GM21529 (cell line): Measurements from ENCODE around the gene ZBED4.
A peak's percentile ranks its signal among the peaks of the same experiment; 100 is the strongest.
"Not testable (repeated sequence)": the region's sequence is repeated elsewhere in the genome, so short reads cannot be mapped to it uniquely, and the experiment has no call there.

Source experiments
- ATAC-seq: cut with Tn5 transposase; IDR thresholded peaks from one replicate; pipeline ENCODE4 v1.9.1; 2021; ENCODE audit not compliant: unreplicated experiment

Gene ZBED4, protein sequence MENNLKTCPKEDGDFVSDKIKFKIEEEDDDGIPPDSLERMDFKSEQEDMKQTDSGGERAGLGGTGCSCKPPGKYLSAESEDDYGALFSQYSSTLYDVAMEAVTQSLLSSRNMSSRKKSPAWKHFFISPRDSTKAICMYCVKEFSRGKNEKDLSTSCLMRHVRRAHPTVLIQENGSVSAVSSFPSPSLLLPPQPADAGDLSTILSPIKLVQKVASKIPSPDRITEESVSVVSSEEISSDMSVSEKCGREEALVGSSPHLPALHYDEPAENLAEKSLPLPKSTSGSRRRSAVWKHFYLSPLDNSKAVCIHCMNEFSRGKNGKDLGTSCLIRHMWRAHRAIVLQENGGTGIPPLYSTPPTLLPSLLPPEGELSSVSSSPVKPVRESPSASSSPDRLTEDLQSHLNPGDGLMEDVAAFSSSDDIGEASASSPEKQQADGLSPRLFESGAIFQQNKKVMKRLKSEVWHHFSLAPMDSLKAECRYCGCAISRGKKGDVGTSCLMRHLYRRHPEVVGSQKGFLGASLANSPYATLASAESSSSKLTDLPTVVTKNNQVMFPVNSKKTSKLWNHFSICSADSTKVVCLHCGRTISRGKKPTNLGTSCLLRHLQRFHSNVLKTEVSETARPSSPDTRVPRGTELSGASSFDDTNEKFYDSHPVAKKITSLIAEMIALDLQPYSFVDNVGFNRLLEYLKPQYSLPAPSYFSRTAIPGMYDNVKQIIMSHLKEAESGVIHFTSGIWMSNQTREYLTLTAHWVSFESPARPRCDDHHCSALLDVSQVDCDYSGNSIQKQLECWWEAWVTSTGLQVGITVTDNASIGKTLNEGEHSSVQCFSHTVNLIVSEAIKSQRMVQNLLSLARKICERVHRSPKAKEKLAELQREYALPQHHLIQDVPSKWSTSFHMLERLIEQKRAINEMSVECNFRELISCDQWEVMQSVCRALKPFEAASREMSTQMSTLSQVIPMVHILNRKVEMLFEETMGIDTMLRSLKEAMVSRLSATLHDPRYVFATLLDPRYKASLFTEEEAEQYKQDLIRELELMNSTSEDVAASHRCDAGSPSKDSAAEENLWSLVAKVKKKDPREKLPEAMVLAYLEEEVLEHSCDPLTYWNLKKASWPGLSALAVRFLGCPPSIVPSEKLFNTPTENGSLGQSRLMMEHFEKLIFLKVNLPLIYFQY

DNA sequence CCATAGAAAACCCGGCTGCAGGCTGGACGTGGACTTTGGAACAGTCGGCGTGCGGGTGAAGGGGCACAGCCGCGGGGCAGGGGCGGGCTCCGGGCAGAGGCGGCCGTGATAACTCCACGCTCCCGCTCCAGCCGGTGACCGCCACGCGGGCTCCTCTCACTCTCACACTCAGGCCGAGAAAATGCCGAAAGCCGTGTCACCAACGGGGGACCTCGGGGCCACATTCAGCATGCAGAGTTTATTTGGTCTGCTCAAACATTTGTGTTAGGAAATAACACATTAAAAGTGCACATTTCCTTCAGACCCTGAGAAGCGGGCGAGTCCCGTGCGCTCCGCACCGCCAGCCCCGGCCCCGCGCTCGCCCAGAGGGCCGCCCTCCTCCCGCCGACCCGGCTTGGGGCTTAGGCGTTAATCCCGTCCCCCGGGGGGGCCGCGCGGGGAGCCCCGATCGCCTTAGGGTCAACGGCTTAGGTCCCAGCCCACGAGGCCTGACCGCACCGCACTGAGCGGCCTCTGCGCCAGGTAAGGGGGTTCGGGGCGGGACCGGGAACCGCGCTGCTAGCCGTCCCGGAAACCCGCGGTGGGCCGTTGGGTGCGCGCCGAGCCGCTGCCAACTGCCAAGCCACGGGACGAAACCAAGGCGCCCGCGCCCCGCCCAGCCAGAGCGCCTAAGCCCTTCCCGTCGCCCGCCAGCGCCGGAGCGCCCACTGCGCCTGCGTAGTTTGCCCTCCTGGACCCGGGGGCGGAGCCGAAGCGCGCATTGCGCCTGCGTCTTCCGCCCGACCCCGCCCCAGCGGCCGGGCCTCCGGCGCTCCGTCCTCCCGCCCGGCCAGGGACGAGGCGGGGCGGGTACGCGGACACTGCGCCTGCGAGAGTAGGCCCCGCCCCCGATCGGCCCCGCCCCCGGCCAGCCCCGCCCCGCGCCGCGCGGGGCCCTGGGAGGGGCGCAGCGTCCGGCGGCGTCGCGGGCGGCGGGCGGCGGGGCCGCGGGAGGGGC lies at the start of gene ZBED4:
TSS of gene ZBED4 (plus strand) at position 947 of the 997 bp plus-strand sequence. CDS start 29,819 bp downstream, outside the sequence.
- ATAC-seq, result peak; percentile 66

DNA sequence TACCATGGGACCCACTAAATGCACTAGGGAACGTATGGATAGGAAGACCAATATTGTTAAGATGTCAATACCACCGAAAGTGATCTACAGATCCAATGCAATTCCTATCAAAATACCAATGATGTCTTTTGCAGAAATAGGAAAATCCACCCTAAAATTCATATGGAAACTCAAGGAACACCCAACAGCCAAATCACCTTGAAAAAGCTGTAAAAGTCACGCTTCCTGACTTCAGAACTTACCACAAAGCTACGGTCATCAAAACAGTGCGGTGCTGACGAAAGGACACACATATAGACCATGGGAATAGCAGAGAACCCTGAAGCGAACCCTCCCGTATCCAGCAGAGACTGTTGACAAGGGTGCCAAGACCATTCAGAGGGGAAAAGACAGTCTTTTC lies 46.5 kb upstream of the ZBED4 start:
- ATAC-seq, result no peak

DNA sequence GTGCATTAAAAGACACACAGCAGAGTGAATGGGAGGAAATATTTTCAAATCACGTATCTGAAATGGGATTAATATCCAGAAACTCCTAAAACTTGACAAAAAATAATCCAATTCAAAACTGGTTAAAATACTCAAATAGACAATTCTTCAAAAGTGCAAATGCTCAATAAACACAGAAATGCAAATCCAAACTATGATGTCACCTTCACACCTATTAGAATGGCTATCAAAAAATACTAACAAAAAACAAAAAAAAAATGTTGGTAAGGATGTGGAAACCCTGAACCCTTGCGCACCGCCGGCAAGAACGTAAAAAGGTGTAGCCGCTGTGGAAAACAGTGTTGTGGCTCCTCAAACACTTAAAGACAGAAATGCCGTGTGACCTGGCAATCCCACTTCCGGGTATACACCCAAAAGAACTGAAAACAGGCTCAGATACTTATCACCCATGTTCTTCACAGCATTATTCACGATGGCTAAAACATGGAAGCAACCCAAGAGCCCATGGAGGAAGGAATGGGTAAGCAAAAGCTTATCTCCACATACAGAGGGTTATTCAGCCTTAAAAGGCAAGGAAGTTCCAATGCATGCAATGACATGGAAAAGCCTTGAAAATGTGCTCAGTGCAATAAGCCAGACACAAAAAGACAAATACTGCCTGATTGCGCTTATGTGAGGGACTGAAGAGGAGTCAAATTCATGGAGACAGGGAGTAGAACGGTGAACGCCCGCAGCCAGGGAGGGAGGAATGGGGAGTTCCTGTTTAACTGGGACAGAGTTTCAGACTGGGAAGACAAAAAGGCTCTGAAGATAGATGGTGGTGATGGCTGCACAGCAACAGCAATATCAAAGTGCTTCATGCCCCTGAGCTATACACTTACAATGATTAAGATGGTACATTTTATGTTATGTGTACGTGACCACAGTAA lies 45.6 kb upstream of the ZBED4 start:
- no peak for ATAC-seq

DNA sequence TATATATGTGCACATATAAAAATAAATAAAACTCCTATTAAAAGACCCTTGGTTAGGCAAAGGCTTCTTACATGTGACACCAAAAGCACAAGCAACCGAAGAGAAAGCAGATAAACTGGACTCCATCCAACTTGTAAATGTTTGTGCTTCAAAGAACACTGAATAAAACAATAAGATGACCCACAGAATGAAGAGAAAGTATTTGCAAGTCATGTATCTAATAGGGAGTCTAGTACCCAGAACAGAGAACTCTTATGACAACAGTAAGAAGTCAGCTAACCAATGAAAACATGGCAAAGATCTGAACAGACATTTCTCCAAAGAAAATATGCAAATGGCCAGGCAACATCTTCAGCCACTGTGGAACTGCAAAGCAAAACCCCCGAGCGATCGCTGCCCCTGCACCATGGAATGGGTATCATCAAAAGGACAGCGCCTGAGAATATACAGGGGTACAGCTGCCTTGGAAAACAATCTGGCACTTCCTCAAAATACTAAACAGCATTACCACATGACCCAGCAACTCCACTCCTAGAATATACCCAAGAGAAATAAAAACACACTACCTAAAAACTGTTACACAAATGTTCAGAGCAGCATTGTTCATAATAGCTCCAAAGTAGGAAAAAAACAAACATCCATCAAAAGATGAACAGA lies 43.2 kb upstream of the ZBED4 start:
- ATAC-seq, result no peak

DNA sequence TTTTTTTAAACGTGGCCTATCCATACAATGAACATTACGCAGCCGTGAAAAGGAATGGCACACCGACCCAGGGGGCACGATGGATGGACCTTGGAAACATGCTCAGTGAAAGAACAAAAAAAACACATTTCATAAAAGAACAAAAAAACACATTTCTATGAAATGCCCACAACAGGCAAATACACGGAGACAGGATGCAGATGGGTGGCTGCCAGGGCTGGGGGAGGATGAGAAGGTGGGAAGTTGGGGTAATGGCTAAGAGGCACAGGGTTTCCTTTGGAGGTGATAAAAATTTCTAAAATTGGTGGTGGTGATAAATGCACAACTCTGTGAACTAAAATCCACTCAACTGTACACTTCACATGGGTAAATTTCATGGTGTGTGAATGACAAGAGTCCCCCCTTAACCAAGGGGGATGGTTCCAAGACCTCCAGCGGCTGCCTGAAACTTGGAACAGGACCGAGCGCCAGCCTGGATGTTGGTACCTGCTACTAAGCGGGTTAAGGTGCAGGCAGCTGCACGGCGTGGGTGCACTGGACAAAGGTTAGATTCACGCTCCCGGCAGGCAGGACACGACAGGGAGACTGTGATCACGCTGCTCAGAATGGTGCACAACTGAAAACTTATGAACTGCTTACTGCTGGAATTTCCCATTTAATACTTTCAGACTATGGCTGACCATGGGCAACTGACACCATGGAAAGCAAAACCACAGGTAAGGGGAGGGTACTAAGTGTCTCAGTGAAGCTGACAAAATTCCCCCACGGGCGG lies 42.4 kb upstream of the ZBED4 start:
- ATAC-seq, result no peak

DNA sequence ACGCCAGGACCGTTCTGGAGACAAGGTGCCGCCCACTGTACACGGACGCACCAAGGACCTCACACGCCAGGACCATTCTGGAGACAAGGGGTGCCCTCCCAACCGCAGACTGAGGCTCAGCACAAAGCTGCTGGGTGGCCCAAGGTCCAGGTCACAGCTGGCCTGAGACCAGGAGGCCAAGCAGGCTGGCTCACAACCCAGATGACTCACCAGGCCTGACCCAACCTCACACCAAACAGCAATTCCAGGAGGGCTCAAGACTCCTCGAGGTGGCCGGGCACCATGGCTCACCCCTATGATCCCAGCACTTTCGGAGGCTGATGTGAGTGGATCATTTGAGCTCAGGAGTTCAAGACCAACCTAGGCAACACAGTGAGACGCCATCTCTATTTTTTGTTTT lies 40.8 kb upstream of the ZBED4 start:
- ATAC-seq, result no peak

DNA sequence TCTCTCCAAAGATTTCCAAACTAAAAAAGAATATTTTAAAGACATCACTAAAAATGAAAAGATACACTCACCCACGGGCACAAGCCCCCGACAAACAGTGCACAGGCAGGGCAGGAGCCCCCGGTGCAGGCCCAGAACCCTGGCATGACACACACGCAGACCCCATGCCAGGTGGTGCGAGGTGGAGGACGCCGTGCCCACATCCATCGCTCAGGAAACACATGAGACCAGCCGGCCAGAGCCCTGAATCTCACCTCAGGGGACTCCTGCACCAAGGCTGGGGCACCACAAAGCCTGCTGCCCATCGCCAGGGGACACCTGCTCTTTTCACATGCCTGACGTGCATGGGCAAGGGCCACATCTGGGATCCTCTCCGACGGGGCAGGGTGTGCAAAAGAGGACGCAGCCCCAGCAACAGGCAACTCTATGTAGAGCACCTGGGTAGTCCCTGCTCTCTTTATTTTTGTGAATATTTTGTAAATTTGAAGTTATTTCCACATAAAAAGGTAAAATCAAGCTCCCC lies 39.4 kb upstream of the ZBED4 start:
- no peak for ATAC-seq

DNA sequence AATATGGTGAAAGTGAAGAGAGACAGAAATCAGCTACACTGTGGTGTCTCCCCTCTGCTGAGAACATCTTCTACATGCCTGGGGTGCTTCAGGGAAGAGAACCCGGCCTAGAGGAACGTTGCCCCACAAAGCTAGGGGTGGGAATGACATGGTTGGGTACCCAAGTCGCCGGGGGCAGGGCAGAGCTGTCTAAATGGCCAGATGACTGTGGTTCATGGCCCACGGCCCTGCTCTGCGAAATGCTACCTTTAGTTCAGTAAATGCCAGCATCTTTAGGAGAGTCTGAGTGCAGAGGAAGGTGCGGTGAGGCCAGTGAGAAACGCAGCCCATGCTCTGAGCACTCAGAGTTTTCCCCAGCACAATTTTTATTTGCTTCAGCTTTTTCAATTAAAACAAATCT lies 38.8 kb upstream of the ZBED4 start:
- no peak for ATAC-seq

DNA sequence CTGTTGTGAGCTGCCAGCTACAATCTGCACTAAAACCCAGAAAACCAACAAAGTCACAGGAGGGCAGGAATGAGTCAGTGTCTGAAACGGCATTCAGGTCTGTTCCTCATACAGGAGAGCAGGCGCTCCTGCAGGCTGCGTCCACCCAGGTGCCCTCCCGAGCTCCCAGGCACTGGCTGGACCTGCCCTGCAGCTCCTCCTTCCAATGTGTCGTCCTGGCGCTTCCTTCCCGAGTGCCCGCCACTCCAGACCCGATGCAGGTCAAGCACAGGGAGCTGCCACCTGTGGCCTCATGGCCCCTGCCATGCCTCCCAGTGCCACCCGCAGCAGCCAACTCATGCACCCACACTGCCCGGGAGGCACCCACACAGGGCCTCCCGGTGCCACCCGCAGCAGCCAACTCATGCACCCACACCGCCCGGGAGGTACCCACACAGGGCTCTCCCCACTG lies 38.0 kb upstream of the ZBED4 start:
- ATAC-seq, result no peak

DNA sequence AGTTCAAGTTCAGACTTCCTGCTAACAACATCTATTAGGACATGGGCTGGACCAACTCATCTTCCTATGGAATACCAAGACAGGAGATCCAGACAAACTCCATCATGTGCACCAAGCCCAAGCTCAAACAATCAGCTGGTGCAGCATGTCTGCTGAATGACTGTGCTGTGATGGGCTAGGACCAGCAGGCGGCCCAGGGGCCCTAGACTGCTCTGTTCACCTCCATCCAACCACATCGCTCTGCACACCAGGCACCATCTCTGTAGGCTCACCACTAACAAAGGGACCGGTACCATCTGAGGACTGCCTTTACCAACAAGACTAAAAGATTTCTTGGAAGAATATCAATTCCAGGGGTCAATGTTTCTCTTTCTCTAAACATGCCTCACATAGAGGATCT lies 36.3 kb upstream of the ZBED4 start:
- ATAC-seq, result no peak

DNA sequence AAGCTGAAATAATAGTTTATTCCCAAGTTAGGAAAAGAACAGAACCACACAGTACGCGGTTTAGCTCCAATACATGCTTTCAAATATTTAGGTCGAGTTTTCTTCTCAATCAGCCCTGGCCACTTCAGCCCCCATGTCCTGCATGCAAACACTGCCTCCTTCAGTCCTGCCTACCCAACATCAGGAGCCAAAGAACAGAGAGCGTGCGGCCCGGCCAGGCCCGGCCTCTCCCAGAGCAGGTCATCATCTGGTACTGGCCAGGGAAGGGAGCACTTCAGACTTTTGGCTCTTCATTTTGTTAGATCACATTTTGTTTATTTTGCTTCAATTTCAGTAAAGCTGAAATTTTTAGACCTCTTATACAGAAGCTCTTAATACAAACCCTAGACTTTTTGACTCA lies 32.7 kb upstream of the ZBED4 start:
- no peak for ATAC-seq

DNA sequence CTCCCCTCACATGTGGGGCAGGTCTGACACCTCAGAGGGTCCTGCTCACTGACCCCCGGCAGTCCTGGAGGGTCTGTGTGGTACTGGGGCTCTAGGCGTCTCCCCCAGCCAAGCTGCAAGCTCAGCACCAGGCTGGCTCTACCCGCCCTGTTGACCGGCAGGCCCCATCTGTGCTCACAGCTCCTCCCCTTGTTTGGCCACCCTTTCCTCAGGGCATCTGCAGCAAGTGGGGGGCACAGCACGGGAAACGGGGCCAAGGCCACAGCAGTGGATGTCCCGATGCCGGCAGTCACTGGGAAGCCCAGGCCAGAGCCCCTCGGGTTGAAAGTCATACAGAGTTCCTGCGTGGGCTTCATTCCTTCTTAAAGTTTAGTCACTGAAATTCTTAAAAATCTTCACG lies 31.9 kb upstream of the ZBED4 start:
- ATAC-seq, result not testable (repeated sequence)

DNA sequence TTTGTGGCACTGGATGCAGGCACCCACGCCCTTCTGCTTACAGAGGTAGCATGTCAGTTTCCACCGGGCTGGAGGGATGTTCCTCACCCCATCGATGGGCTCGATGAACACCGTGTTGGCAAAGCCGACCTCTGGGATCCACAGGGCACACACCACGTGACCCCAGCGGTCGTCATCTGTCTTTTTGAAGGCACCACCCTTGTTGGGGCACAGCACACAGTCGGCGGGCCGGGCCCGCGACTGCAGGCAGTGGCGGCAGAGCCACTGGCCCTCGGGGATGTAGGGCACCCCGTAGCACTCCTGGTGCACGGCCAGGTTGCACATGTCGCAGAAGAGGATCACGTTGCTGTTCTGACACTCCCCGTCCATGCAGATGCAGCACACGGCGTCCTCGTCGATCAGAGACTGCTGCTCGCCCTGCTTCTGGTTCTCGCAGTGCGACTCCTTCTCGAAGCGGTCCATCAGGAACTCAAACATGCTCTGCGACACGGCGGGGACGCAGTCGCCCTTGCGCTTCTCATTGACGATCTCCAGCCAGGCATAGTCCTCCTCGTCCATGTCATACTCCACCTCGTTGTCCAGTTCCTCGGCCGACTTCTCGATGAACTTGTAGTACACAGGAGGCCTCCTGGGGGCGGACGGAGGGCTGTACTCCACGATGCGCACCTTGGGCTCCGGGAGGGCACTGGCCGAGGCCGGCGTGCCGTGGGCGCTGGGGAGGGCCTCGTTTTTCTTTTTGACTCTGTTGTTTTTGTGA lies 30.2 kb upstream of the ZBED4 start:
- no peak for ATAC-seq

DNA sequence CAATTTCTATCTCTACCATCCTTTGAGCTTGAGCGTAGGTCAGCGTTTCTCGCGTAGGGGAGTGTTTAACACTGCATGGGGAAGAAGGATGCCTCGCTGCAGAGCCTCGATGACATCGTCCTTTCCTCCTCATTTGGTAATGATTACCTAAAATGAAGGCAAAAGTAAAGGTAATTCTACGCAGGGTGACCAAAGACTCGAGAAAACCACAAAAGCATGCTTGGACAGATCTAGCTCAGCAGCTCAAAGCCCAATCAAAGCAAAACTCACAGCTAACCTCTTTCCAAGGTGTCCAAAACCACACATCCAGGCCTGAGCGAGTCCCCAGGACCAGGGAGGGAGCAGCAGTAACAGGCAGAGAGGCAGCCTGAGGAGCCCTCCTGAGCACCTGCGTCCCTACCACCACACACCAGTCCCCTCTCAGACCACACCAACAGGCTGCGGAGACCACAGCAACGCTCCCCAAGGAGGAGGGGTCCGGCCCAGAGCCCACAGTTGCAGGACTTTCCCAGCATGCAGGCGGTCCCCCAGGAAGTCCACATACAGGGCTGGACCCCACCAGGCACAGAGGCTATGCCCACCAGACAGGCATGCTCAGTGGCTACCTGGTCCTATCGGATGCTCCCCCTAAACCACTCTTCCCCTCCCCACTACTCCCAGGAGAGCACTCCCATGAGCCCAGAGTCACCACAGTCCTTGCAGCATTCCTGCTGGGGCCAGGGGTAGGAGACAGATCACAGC lies 29.3 kb upstream of the ZBED4 start:
- ATAC-seq, result no peak

DNA sequence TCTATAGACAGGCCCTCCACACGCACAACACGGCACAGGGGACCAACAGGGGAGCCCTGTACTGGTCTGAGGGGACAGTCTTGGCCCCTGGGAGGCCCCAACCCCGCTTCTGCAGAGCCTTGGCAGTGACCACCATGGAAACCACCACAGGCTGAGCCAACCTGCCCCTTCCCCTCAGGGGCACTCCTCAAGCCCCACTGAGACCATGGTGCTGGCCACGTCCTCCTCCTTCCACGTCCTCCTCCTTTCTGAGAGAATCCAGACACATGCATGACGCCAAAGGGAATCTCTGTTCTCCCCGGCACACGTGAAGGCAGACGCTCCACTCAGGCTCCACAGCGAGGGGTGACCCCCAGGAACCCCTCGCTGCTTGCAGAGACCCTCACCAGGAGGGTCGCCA lies 28.7 kb upstream of the ZBED4 start:
- no peak for ATAC-seq

DNA sequence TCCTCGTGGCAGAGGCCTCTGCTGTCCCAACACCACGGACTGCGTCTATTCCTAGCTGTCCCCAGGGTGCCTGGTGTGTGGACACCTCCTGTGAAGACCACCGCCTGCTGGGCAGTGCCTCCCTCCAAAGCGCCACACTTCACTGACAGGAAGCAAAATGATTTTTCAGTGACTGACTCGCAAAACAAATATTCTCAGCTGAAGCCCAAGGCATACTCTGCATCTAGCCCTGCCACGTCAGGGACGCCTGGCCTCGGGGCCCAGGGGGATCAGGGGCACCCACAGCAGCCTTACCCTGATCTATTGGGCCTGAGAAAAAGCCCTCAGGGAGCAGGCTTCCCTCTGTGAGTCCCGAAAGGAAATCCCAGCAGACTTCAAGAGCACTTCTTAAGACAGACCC lies 28.2 kb upstream of the ZBED4 start:
- no peak for ATAC-seq
